ENCODE measurements around the gene KIF2B. TPM values are rescaled to one million over a fixed set of nuclear protein-coding genes. Genes with fewer than 3 reads are reported as not detected.
"Not testable (repeated sequence)": the region's sequence is repeated elsewhere in the genome, so short reads cannot be mapped to it uniquely, and the experiment has no call there.

KIF2B gene
- total and polyA plus RNA-seq, 8 donors: not detected

DNA sequence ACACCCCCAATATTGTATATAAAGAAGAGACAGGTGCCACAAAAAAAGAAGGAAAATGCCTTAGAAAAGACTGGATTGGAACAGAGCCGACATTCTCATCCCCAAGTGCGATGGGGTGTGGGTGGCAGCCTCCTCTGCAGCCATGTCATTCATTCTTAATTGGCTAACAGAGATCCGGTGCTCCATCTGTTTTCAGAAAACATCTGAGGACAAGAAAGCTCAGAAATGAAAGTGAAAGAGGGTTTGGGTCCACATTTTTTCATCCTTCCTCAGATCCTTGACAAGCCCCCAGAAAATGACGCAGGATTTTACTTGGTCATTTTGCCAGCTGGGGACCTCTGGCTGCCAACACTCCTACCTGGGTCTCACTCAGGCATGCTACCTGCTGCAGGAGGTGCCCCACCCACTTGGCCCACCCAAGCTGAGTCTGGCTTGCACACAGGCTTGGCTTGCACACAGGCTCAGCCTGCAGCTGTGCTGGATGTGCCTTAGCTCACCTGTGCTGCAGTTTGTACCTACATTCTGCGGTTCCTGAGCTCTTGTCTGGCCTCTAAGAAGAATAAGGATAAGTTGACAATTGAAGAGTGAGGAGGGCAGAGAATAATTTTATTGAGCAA is 21.9 kb downstream of the KIF2B start:
- 76 to 90% (median 80%) methylated on average over 5 of the region's 5 CpGs for WGBS, 5 donors
- Histone ChIP-seq H3K4me3 (no peak overlapping the region), H3K27me3 (no peaks in the 10 kb centered on the region), H3K27ac (no peak overlapping the region), H3K9me3 (peaks cover 0 to 14% (median 3%) of the 10 kb centered on the region in 4 donors), H3K4me1 (no peaks in the 10 kb centered on the region), H3K36me3 (no peaks in the 10 kb centered on the region)
- TF ChIP-seq EP300 (IDR thresholded peaks at IDR 0.05) (no peak), POLR2A (IDR thresholded peaks at IDR 0.05) (no peak), POLR2AphosphoS5 (IDR thresholded peaks at IDR 0.05) (no peak)
- TF ChIP-seq, protein P1, sequence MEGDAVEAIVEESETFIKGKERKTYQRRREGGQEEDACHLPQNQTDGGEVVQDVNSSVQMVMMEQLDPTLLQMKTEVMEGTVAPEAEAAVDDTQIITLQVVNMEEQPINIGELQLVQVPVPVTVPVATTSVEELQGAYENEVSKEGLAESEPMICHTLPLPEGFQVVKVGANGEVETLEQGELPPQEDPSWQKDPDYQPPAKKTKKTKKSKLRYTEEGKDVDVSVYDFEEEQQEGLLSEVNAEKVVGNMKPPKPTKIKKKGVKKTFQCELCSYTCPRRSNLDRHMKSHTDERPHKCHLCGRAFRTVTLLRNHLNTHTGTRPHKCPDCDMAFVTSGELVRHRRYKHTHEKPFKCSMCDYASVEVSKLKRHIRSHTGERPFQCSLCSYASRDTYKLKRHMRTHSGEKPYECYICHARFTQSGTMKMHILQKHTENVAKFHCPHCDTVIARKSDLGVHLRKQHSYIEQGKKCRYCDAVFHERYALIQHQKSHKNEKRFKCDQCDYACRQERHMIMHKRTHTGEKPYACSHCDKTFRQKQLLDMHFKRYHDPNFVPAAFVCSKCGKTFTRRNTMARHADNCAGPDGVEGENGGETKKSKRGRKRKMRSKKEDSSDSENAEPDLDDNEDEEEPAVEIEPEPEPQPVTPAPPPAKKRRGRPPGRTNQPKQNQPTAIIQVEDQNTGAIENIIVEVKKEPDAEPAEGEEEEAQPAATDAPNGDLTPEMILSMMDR (IDR thresholded peaks at IDR 0.05): no peak
- intact Hi-C loops (cut with DNase I; ENCODE audit: low total_unique reads): no loop called here
- no peak for DNase-seq

DNA sequence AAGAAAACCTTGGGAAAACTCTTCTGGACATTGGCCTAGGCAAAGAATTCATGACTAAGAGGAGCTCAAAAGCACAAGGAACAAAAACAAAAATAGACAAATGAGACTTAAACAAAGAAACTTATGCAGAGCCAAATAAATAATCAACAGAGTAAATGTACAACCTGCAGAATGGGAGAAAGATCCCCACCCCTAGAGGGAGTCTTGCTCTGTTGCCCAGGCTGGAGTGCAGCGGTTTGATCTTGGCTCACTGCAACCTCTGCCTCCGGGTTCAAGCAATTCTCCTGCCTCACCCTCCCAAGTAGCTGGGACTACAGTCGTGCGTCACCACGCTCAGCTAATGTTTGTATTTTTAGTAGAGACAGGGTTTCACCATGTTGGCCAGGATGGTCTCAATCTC is 48.4 kb downstream of the KIF2B start:
- H3K36me3 ChIP-seq; H3K4me3 ChIP-seq; H3K4me1 ChIP-seq; DNase-seq; intact Hi-C loops (cut with DNase I; ENCODE audit: low total_unique reads); H3K27ac ChIP-seq; H3K27me3 ChIP-seq: not testable (repeated sequence)
- WGBS, 5 donors: 77 to 91% (median 89%) methylated on average over 5 of the region's 5 CpGs
- H3K9me3 ChIP-seq: peaks cover 0 to 15% (median 0%) of the 10 kb centered on the region in 4 donors
